Measurements from ENCODE around the gene PDAP1. TPM values are rescaled to one million over a fixed set of nuclear protein-coding genes. Genes with fewer than 3 reads are reported as not detected.
"Not testable (repeated sequence)": the region's sequence is repeated elsewhere in the genome, so short reads cannot be mapped to it uniquely, and the experiment has no call there.

Gene PDAP1
- total and polyA plus RNA-seq, 12 donors = 43.6 to 187 (median 90.2) TPM

GRCh38 chr7:99440195-99440594 lies 31.8 kb upstream of the PDAP1 start:
- Histone ChIP-seq H3K4me1 (replicated peaks in 1 of 2) (peaks cover 15% of the 10 kb centered on the region in 2 donors), H3K27ac (no peak overlapping the region), H3K27me3 (no peaks in the 10 kb centered on the region), H3K36me3 (replicated peaks in 1 of 2) (peaks cover 0 to 8% of the 10 kb centered on the region in 2 donors), H3K9me3 (replicated peaks in 1 of 3) (no peaks in the 10 kb centered on the region), H3K4me3 (peak overlapping the region in 1 of 4 donors; percentile 84)
- no peak for DNase-seq
- WGBS, 4 donors = 76 to 85% (median 84%) methylated on average over 6 to 9 of the region's 9 CpGs
- intact Hi-C loops (cut with DNase I) = no loop called here
- TF ChIP-seq POLR2A (IDR thresholded peaks at IDR 0.05) = no peak
- no peak for TF ChIP-seq CTCF (IDR thresholded peaks at IDR 0.05)

GRCh38 chr7:99438573-99439480 lies 30.4 kb upstream of the PDAP1 start, which contains the start of the genes CPSF4 and PTCD1:
Gene CPSF4 (plus strand): TSS chr7:99438943. CDS start chr7:99439083, 140 bp downstream.
Gene PTCD1 (minus strand): TSS chr7:99438798. CDS start chr7:99435242, 3,556 bp downstream.
- peak; percentile 22 to 74 for TF ChIP-seq POLR2A (IDR thresholded peaks at IDR 0.05)
- no peak for TF ChIP-seq CTCF (IDR thresholded peaks at IDR 0.05)

GRCh38 chr7:99437946-99438572 lies 29.7 kb upstream of the PDAP1 start:
- no peak for TF ChIP-seq POLR2A (IDR thresholded peaks at IDR 0.05)
- peak overlapping the region in 4 of 5 donors; percentile 54 to 86 (median 72) for H3K27ac ChIP-seq
- H3K27me3 ChIP-seq = no peaks in the 10 kb centered on the region
- H3K9me3 ChIP-seq (replicated peaks in 1 of 3) = no peaks in the 10 kb centered on the region
- H3K4me1 ChIP-seq (replicated peaks in 1 of 2) = peaks cover 15% of the 10 kb centered on the region in 2 donors
- no peak for DNase-seq
- 17 to 22% (median 19%) methylated on average over 16 to 20 of the region's 20 CpGs for whole genome bisulfite sequencing, 4 donors
- peak overlapping the region in 3 of 4 donors; percentile 37 to 84 (median 47) for H3K4me3 ChIP-seq
- H3K36me3 ChIP-seq (replicated peaks in 1 of 2) = peaks cover 0 to 19% of the 10 kb centered on the region in 2 donors
- intact Hi-C loops (cut with DNase I) = no loop called here

More at GRCh38 chr7:99438573-99439480, 30.4 kb upstream of the PDAP1 start, which contains the start of the genes CPSF4 and PTCD1:
- Histone ChIP-seq H3K36me3 (replicated peaks in 1 of 2) (peaks cover 0 to 11% of the 10 kb centered on the region in 2 donors), H3K4me3 (peak within 1 kb of the TSS; percentile 37 to 84 (median 52)), H3K4me1 (replicated peaks in 1 of 2) (peaks cover 15% of the 10 kb centered on the region in 2 donors), H3K27me3 (no peaks in the 10 kb centered on the region), H3K9me3 (replicated peaks in 1 of 3) (no peaks in the 10 kb centered on the region), H3K27ac (peak within 1 kb of the TSS in 4 of 5 donors; percentile 54 to 86 (median 72))
- intact Hi-C loops (cut with DNase I) = no loop called here
- peak; percentile 95 to 97 (median 97) for DNase-seq
- WGBS, 4 donors = 0 to 2% (median 0%) methylated on average over 16 to 89 of the region's 89 CpGs

- no peaks in the 10 kb centered on the region for H3K9me3 ChIP-seq (replicated peaks in 1 of 3)
- intact Hi-C loops (cut with DNase I) = no loop called here
- H3K4me1 ChIP-seq (replicated peaks in 1 of 2) = peaks cover 5 to 6% of the 10 kb centered on the region in 2 donors
- H3K36me3 ChIP-seq (replicated peaks in 1 of 2) = peaks cover 0 to 65% of the 10 kb centered on the region in 2 donors
- no peak for DNase-seq
- H3K4me3 ChIP-seq = no peak overlapping the region
- H3K27me3 ChIP-seq = no peaks in the 10 kb centered on the region
- 95 to 100% (median 97%) methylated on average over 3 to 9 of the region's 9 CpGs for WGBS, 4 donors
- TF ChIP-seq POLR2A (IDR thresholded peaks at IDR 0.05) (no peak), CTCF (IDR thresholded peaks at IDR 0.05) (no peak)
- no peak overlapping the region for H3K27ac ChIP-seq
Observed at GRCh38 chr7:99433158-99433557, 24.8 kb upstream of the PDAP1 start.

- H3K9me3 ChIP-seq (replicated peaks in 1 of 3); H3K27ac ChIP-seq; DNase-seq; H3K27me3 ChIP-seq; H3K4me1 ChIP-seq (replicated peaks in 1 of 2); intact Hi-C loops (cut with DNase I); H3K4me3 ChIP-seq: not testable (repeated sequence)
- H3K36me3 ChIP-seq (replicated peaks in 1 of 2) = peaks cover 0 to 67% of the 10 kb centered on the region in 2 donors
- 85 to 92% (median 86%) methylated on average over 8 to 13 of the region's 13 CpGs for WGBS, 4 donors
Observed at GRCh38 chr7:99431756-99432540, 23.6 kb upstream of the PDAP1 start.
